K562 (cell line): ENCODE results near the gene CADM2. TPM values are rescaled to one million over a fixed set of nuclear protein-coding genes. Genes with fewer than 3 reads are reported as not detected.

Source experiments
- ATAC-seq: fragments of 200-7000 bp; cut with Tn5 transposase; 3 replicates; pipeline ENCODE4 v1.9.1; 2020; ENCODE audit warnings: moderate library complexity
- BruUV-seq: library from RNA; stranded (reverse); fragments of 400-500 nt; replicated peaks from 2 replicates; lab custom pipeline; 2021; lab: Mats Ljungman, UMichigan
- CTCF ChIA-PET: fragments of 300-600 bp; formaldehyde crosslinking; extraction: SDS; loops from one replicate; lab custom pipeline; 2021; ENCODE audit warnings: low intra/inter-chr PET ratio; lab: Yijun Ruan, JAX
- POLR2A ChIA-PET: fragments of 300-600, 350-650 bp; sonication (Branson Sonifier 250); formaldehyde crosslinking; extraction: SDS; loops from one replicate; lab custom pipeline; 2021; ENCODE audit warnings: antibody characterized with exemption, inconsistent platforms; lab: Yijun Ruan, JAX
- DNase-seq, 4 experiments: peaks; one replicate each; pipeline versions ENCODE4 v3.0.0 to v3.0.0-alpha.2; 2011 to 2018; ENCODE audit warnings: low spot score in 3 of 4, mixed read lengths in 3 of 4; ENCODE audit errors: extremely low read depth in 1 of 4
- FAIRE-seq: peaks from 2 replicates; lab custom pipeline; 2011; peaks lifted over from hg19 to GRCh38; lab: Jason Lieb, UNC
- H2AFZ ChIP-seq: 2 replicates; pipeline ENCODE4 v1.6.0; 2011; ENCODE audit warnings: low read depth, low read length, control low read depth, inconsistent platforms
- H3K27ac ChIP-seq: fragments of 200-600 bp; 3 replicates; pipeline ENCODE4 v1.8.0; 2011; ENCODE audit warnings: low read depth, mild to moderate bottlenecking, control low read depth, inconsistent platforms, low read length, moderate library complexity, mixed read lengths; ENCODE audit errors: extremely low read depth
- H3K27me3 ChIP-seq, 2 experiments: fragments of 300-600 bp in 1 of 2; 2 replicates in 1 of 2; 3 replicates in 1 of 2; pipeline versions ENCODE4 v1.6.0 to v1.8.0; 2011; ENCODE audit warnings: inconsistent platforms in 2 of 2, low read length in 2 of 2, mild to moderate bottlenecking in 1 of 2, mixed read lengths in 1 of 2, moderate library complexity in 1 of 2; ENCODE audit not compliant: control insufficient read depth in 2 of 2, insufficient read depth in 2 of 2
- H3K36me3 ChIP-seq: fragments of 300-600 bp; 3 replicates; pipeline ENCODE4 v1.8.0; 2011; ENCODE audit warnings: mild to moderate bottlenecking, low read length, inconsistent platforms; ENCODE audit not compliant: control insufficient read depth, insufficient read depth
- H3K4me1 ChIP-seq, 2 experiments: fragments of 200-600 bp in 1 of 2; replicated peaks in 1 of 2; 2 replicates in 1 of 2; 3 replicates in 1 of 2; pipeline versions ENCODE4 v1.5.1 to v1.8.0; 2011; ENCODE audit warnings: inconsistent platforms in 2 of 2, low read length in 2 of 2, mild to moderate bottlenecking in 1 of 2, mixed read lengths in 1 of 2, moderate library complexity in 1 of 2; ENCODE audit not compliant: control insufficient read depth in 2 of 2, insufficient read depth in 2 of 2
- H3K4me2 ChIP-seq: 2 replicates; pipeline ENCODE4 v1.6.1; 2011; ENCODE audit warnings: low read length, control low read depth, inconsistent platforms, mixed read lengths; ENCODE audit not compliant: insufficient read depth
- H3K4me3 ChIP-seq: fragments of 200-600 bp; sonication (generic), shearing (Covaris generic); 2 replicates; pipeline ENCODE4 v1.5.1; 2016; ENCODE audit warnings: control low read depth, inconsistent platforms
- H3K79me2 ChIP-seq: fragments of 200-600 bp; 3 replicates; pipeline ENCODE4 v1.8.0; 2011; ENCODE audit warnings: low read length, inconsistent platforms; ENCODE audit not compliant: control insufficient read depth, insufficient read depth
- H3K9ac ChIP-seq, 2 experiments: 2 replicates each; pipeline versions ENCODE4 v1.6.0 to v1.6.1; 2011; ENCODE audit warnings: low read depth in 2 of 2, low read length in 2 of 2, control low read depth in 1 of 2, inconsistent platforms in 1 of 2, mild to moderate bottlenecking in 1 of 2, mixed read lengths in 1 of 2; ENCODE audit not compliant: insufficient read depth in 1 of 2
- H3K9me1 ChIP-seq: one replicate; pipeline ENCODE4 v1.6.0; 2011; ENCODE audit warnings: inconsistent platforms, mild to moderate bottlenecking, low read length, moderate library complexity; ENCODE audit not compliant: control insufficient read depth, insufficient read depth
- H3K9me3 ChIP-seq: replicated peaks from 2 replicates; pipeline ENCODE4 v1.5.1; 2011; ENCODE audit warnings: low read depth, low read length, inconsistent platforms; ENCODE audit not compliant: control insufficient read depth, insufficient read depth
- H4K20me1 ChIP-seq: replicated peaks from 2 replicates; pipeline ENCODE4 v1.6.1; 2011; ENCODE audit warnings: low read length, inconsistent platforms, mixed read lengths; ENCODE audit not compliant: control insufficient read depth, insufficient read depth
- ATF3 ChIP-seq, 2 experiments: fragments of 450-650 bp in 1 of 2; sonication (generic) in 1 of 2; formaldehyde crosslinking in 1 of 2; IDR thresholded peaks in 1 of 2; conservative IDR thresholded peaks in 1 of 2; 2 replicates each; pipeline versions ENCODE4 v1.6.1 to v1.8.1; 2016 to 2023; ENCODE audit warnings: mild to moderate bottlenecking in 2 of 2, moderate library complexity in 2 of 2, inconsistent platforms in 1 of 2, missing genetic modification reagents in 1 of 2
- EWSR1 ChIP-seq: fragments of 450-650 bp; IDR thresholded peaks from 2 replicates; pipeline ENCODE4 v1.6.1; 2018; ENCODE audit warnings: borderline replicate concordance, mild to moderate bottlenecking, low read depth, moderate library complexity; ENCODE audit not compliant: partially characterized antibody
- FUS ChIP-seq: fragments of 200-400 bp; formaldehyde crosslinking; optimal IDR thresholded peaks from 2 replicates; pipeline ENCODE3; 2017; ENCODE audit warnings: low read depth, low read length
- IRF9 ChIP-seq: fragments of 450-650 bp; IDR thresholded peaks from 2 replicates; pipeline ENCODE4 v1.6.1; 2016; ENCODE audit warnings: missing biosample characterization, missing genetic modification characterization
- KLF1 ChIP-seq: fragments of 450-650 bp; IDR thresholded peaks from 2 replicates; pipeline ENCODE4 v1.6.1; 2016; ENCODE audit warnings: missing genetic modification characterization, missing compliant biosample characterization
- MCM3 ChIP-seq: fragments of 450-650 bp; IDR thresholded peaks from 2 replicates; pipeline ENCODE4 v1.6.1; 2016
- NFE2 ChIP-seq: IDR thresholded peaks from 2 replicates; pipeline ENCODE4 v1.6.1; 2014; ENCODE audit warnings: antibody characterized with exemption, low read depth
- OTX1 ChIP-seq: fragments of 450-650 bp; formaldehyde crosslinking; IDR thresholded peaks from 2 replicates; pipeline ENCODE4 v1.4.0; 2022; ENCODE audit warnings: mild to moderate bottlenecking
- PHB ChIP-seq: fragments of 250-450 bp; sonication (Bioruptor Pico); IDR thresholded peaks from 2 replicates; pipeline ENCODE4 v1.5.0; 2021
- PRDM10 ChIP-seq: fragments of 450-650 bp; IDR thresholded peaks from 2 replicates; pipeline ENCODE4 v1.6.1; 2018; ENCODE audit not compliant: partially characterized antibody
- SMARCE1 ChIP-seq: fragments of 450-650 bp; IDR thresholded peaks from 2 replicates; pipeline ENCODE4 v1.7.1; 2016; ENCODE audit warnings: mild to moderate bottlenecking
- STAG1 ChIP-seq: sonication (generic); formaldehyde crosslinking; IDR thresholded peaks from 2 replicates; pipeline ENCODE4 v1.5.0; 2020; ENCODE audit warnings: missing genetic modification reagents, borderline replicate concordance
- ZMIZ1 ChIP-seq, 2 experiments: fragments of 150-350 bp in 1 of 2; IDR thresholded peaks; 2 replicates each; pipeline ENCODE4 v1.6.1; 2012 to 2016; ENCODE audit warnings: low read depth in 2 of 2, low read length in 2 of 2, mild to moderate bottlenecking in 1 of 2, moderate library complexity in 1 of 2
- ZNF184 ChIP-seq: sonication (generic); formaldehyde crosslinking; IDR thresholded peaks from 2 replicates; pipeline ENCODE4 v1.5.0; 2020; ENCODE audit warnings: missing genetic modification reagents
- ZNF444 ChIP-seq: fragments of 250-450 bp; sonication (Bioruptor Pico); IDR thresholded peaks from 2 replicates; pipeline ENCODE4 v1.4.0; 2020; ENCODE audit warnings: mild to moderate bottlenecking, moderate library complexity
- WGBS: fragments of 100-300 bp; shearing (Covaris generic); methylation state at CpG from one replicate; pipeline ENCODE4 v1.1.6; 2016; ENCODE audit warnings: low coverage, mixed read lengths; ENCODE audit not compliant: insufficient coverage; ENCODE audit errors: missing lambda C conversion rate; 5-methylcytosine and 5-hydroxymethylcytosine counted together
- in situ Hi-C: fragments of 300-500 bp; cut with MboI; formaldehyde crosslinking; loops from 4 replicates; pipeline ENCODE4 v1.15.0; 2018; ENCODE audit warnings: inconsistent platforms, mixed read lengths
- intact Hi-C: fragments of 100-400 bp; cut with micrococcal nuclease; formaldehyde crosslinking; loops from 2 replicates; pipeline ENCODE4 v1.14.2; 2022
- polyA plus RNA-seq, 8 experiments: library from polyadenylated mRNA; depleted of rRNA in 4 of 8; stranded (reverse) in 5 of 8; unstranded in 3 of 8; fragments of >200 nt; fragmentation: Nextera tagmentation in 2 of 8; fragmentation: Illumina TruSeq in 1 of 8; extraction: Ambion mirVana in 2 of 8; extraction: Trizol in 1 of 8; gene quantifications; 2 replicates each; pipeline versions ENCODE4 v1.2.1 to v1.2.3, GENCODE V29; 2011 to 2014; ENCODE audit warnings: inconsistent platforms in 1 of 8, missing spikeins in 1 of 8
- total RNA-seq, 7 experiments: library from RNA; depleted of rRNA in 6 of 7; stranded (reverse); fragments of >200 nt in 6 of 7; fragmentation: Illumina TruSeq in 2 of 7; extraction: Trizol in 2 of 7; gene quantifications; 2 replicates each; pipeline versions ENCODE4 v1.2.1 to v1.2.3, GENCODE V29; 2011 to 2021; ENCODE audit warnings: low replicate concordance in 1 of 7

CADM2 gene
- total and polyA plus RNA-seq, 9 of the 15 experiments (the other 6 are each of a cell fraction or from before 2014, with no cell fraction given), result 0.11 to 3.2 (median 0.95) TPM

- Histone ChIP-seq H2AFZ (no peak overlapping the region), H3K36me3 (no peaks in the 10 kb centered on the region), H4K20me1 (no peaks in the 10 kb centered on the region), H3K9me3 (no peaks in the 10 kb centered on the region), H3K4me3 (no peak overlapping the region), H3K9ac (no peak overlapping the region), H3K9me1 (no peaks in the 10 kb centered on the region), H3K27me3 (no peaks in the 10 kb centered on the region), H3K4me1 (no peaks in the 10 kb centered on the region), H3K79me2 (no peaks in the 10 kb centered on the region), H3K4me2 (no peak overlapping the region), H3K27ac (no peak overlapping the region)
- 0% methylated on average over 1 of the region's 1 CpG for WGBS
- POLR2A ChIA-PET, result interaction anchor here (0.6 kb wide), 1 partner anchor 396 kb away, joined by 3 read pairs; no protein-coding TSS in a partner anchor
- no TSS peak for BruUV-seq
- CTCF ChIA-PET, result no interaction called here
- in situ Hi-C loops, result loop anchor here (25.0 kb wide), 1 partner anchor 249 kb away; no protein-coding TSS in a partner anchor
- DNase-seq (no peak), ATAC-seq (no peak), FAIRE-seq (no peak)
- intact Hi-C loops, result no loop called here
- TF ChIP-seq SMARCE1 (no peak), ZMIZ1 (IDR thresholded peaks at IDR 0.05; ENCODE audit: low read depth in 2 of 2, low read length in 2 of 2) (no peak), EWSR1 (no peak), IRF9 (tag) (no peak), ZNF184 (CRISPR knock-in tag) (no peak), ATF3 (IDR thresholded peaks at IDR 0.05) (no peak), ATF3 (CRISPR knock-in tag; conservative IDR thresholded peaks at IDR 0.05) (no peak), OTX1 (CRISPR knock-in tag) (no peak), PRDM10 (no peak), NFE2 (no peak), PHB (CRISPR knock-in tag) (no peak), STAG1 (CRISPR knock-in tag) (no peak), FUS (no peak), KLF1 (tag) (no peak), MCM3 (no peak), ZNF444 (CRISPR knock-in tag) (no peak)
These were observed 354.6 kb downstream of the CADM2 start for GRCh38 chr3:85313380-85313779.
